K562 (cell line): ENCODE data around the gene SMOC2. TPM values are rescaled to one million over a fixed set of nuclear protein-coding genes. Genes with fewer than 3 reads are reported as not detected.

Source experiments
- ATAC-seq: fragments of 200-7000 bp; cut with Tn5 transposase; 3 replicates; pipeline ENCODE4 v1.9.1; 2020; ENCODE audit warnings: moderate library complexity
- BruUV-seq: library from RNA; stranded (reverse); fragments of 400-500 nt; replicated peaks from 2 replicates; lab custom pipeline; 2021; lab: Mats Ljungman, UMichigan
- CTCF ChIA-PET: fragments of 300-600 bp; formaldehyde crosslinking; extraction: SDS; loops from one replicate; lab custom pipeline; 2021; ENCODE audit warnings: low intra/inter-chr PET ratio; lab: Yijun Ruan, JAX
- POLR2A ChIA-PET: fragments of 300-600, 350-650 bp; sonication (Branson Sonifier 250); formaldehyde crosslinking; extraction: SDS; loops from one replicate; lab custom pipeline; 2021; ENCODE audit warnings: antibody characterized with exemption, inconsistent platforms; lab: Yijun Ruan, JAX
- DNase-seq, 4 experiments: peaks; one replicate each; pipeline versions ENCODE4 v3.0.0 to v3.0.0-alpha.2; 2011 to 2018; ENCODE audit warnings: low spot score in 3 of 4, mixed read lengths in 3 of 4; ENCODE audit errors: extremely low read depth in 1 of 4
- FAIRE-seq: peaks from 2 replicates; lab custom pipeline; 2011; peaks lifted over from hg19 to GRCh38; lab: Jason Lieb, UNC
- H2AFZ ChIP-seq: 2 replicates; pipeline ENCODE4 v1.6.0; 2011; ENCODE audit warnings: low read depth, low read length, control low read depth, inconsistent platforms
- H3K27ac ChIP-seq: fragments of 200-600 bp; 3 replicates; pipeline ENCODE4 v1.8.0; 2011; ENCODE audit warnings: low read depth, mild to moderate bottlenecking, control low read depth, inconsistent platforms, low read length, moderate library complexity, mixed read lengths; ENCODE audit errors: extremely low read depth
- H3K27me3 ChIP-seq, 2 experiments: fragments of 300-600 bp in 1 of 2; 2 replicates in 1 of 2; 3 replicates in 1 of 2; pipeline versions ENCODE4 v1.6.0 to v1.8.0; 2011; ENCODE audit warnings: inconsistent platforms in 2 of 2, low read length in 2 of 2, mild to moderate bottlenecking in 1 of 2, mixed read lengths in 1 of 2, moderate library complexity in 1 of 2; ENCODE audit not compliant: control insufficient read depth in 2 of 2, insufficient read depth in 2 of 2
- H3K36me3 ChIP-seq: fragments of 300-600 bp; 3 replicates; pipeline ENCODE4 v1.8.0; 2011; ENCODE audit warnings: mild to moderate bottlenecking, low read length, inconsistent platforms; ENCODE audit not compliant: control insufficient read depth, insufficient read depth
- H3K4me1 ChIP-seq, 2 experiments: fragments of 200-600 bp in 1 of 2; replicated peaks in 1 of 2; 2 replicates in 1 of 2; 3 replicates in 1 of 2; pipeline versions ENCODE4 v1.5.1 to v1.8.0; 2011; ENCODE audit warnings: inconsistent platforms in 2 of 2, low read length in 2 of 2, mild to moderate bottlenecking in 1 of 2, mixed read lengths in 1 of 2, moderate library complexity in 1 of 2; ENCODE audit not compliant: control insufficient read depth in 2 of 2, insufficient read depth in 2 of 2
- H3K4me2 ChIP-seq: 2 replicates; pipeline ENCODE4 v1.6.1; 2011; ENCODE audit warnings: low read length, control low read depth, inconsistent platforms, mixed read lengths; ENCODE audit not compliant: insufficient read depth
- H3K4me3 ChIP-seq: fragments of 200-600 bp; sonication (generic), shearing (Covaris generic); 2 replicates; pipeline ENCODE4 v1.5.1; 2016; ENCODE audit warnings: control low read depth, inconsistent platforms
- H3K79me2 ChIP-seq: fragments of 200-600 bp; 3 replicates; pipeline ENCODE4 v1.8.0; 2011; ENCODE audit warnings: low read length, inconsistent platforms; ENCODE audit not compliant: control insufficient read depth, insufficient read depth
- H3K9ac ChIP-seq, 2 experiments: 2 replicates each; pipeline versions ENCODE4 v1.6.0 to v1.6.1; 2011; ENCODE audit warnings: low read depth in 2 of 2, low read length in 2 of 2, control low read depth in 1 of 2, inconsistent platforms in 1 of 2, mild to moderate bottlenecking in 1 of 2, mixed read lengths in 1 of 2; ENCODE audit not compliant: insufficient read depth in 1 of 2
- H3K9me1 ChIP-seq: one replicate; pipeline ENCODE4 v1.6.0; 2011; ENCODE audit warnings: inconsistent platforms, mild to moderate bottlenecking, low read length, moderate library complexity; ENCODE audit not compliant: control insufficient read depth, insufficient read depth
- H3K9me3 ChIP-seq: replicated peaks from 2 replicates; pipeline ENCODE4 v1.5.1; 2011; ENCODE audit warnings: low read depth, low read length, inconsistent platforms; ENCODE audit not compliant: control insufficient read depth, insufficient read depth
- H4K20me1 ChIP-seq: replicated peaks from 2 replicates; pipeline ENCODE4 v1.6.1; 2011; ENCODE audit warnings: low read length, inconsistent platforms, mixed read lengths; ENCODE audit not compliant: control insufficient read depth, insufficient read depth
- CBFA2T2 ChIP-seq: fragments of 450-650 bp; conservative IDR thresholded peaks from 2 replicates; pipeline ENCODE4 v1.6.1; 2017; ENCODE audit warnings: mild to moderate bottlenecking
- HOXB6 ChIP-seq: fragments of 250-450 bp; sonication (Bioruptor Pico); IDR thresholded peaks from 2 replicates; pipeline ENCODE4 v1.5.1; 2022; ENCODE audit warnings: mild to moderate bottlenecking, borderline replicate concordance
- KDM2B ChIP-seq: fragments of 250-450 bp; sonication (Bioruptor Pico); IDR thresholded peaks from 2 replicates; pipeline ENCODE4 v1.8.0; 2021; ENCODE audit warnings: mild to moderate bottlenecking, moderate library complexity
- L3MBTL2 ChIP-seq: fragments of 450-650 bp; IDR thresholded peaks from 2 replicates; pipeline ENCODE4 v1.6.1; 2016; ENCODE audit warnings: mild to moderate bottlenecking, moderate library complexity
- POU5F1 ChIP-seq: fragments of 150-350 bp; IDR thresholded peaks from 2 replicates; pipeline ENCODE4 v1.6.1; 2014; ENCODE audit warnings: borderline replicate concordance, low read length, low read depth, mild to moderate bottlenecking; ENCODE audit not compliant: partially characterized antibody
- THAP7 ChIP-seq: fragments of 250-450 bp; sonication (Bioruptor Pico); IDR thresholded peaks from 2 replicates; pipeline ENCODE4 v1.5.0; 2021
- ZNF3 ChIP-seq: fragments of 250-450 bp; sonication (Bioruptor Pico); IDR thresholded peaks from 2 replicates; pipeline ENCODE4 v1.5.0; 2021; ENCODE audit warnings: mild to moderate bottlenecking, moderate library complexity
- ZNF668 ChIP-seq: fragments of 250-450 bp; sonication (Bioruptor Pico); IDR thresholded peaks from 2 replicates; pipeline ENCODE4 v1.8.0; 2022; ENCODE audit warnings: mild to moderate bottlenecking, inconsistent platforms
- WGBS: fragments of 100-300 bp; shearing (Covaris generic); methylation state at CpG from one replicate; pipeline ENCODE4 v1.1.6; 2016; ENCODE audit warnings: low coverage, mixed read lengths; ENCODE audit not compliant: insufficient coverage; ENCODE audit errors: missing lambda C conversion rate; 5-methylcytosine and 5-hydroxymethylcytosine counted together
- in situ Hi-C: fragments of 300-500 bp; cut with MboI; formaldehyde crosslinking; loops from 4 replicates; pipeline ENCODE4 v1.15.0; 2018; ENCODE audit warnings: inconsistent platforms, mixed read lengths
- intact Hi-C: fragments of 100-400 bp; cut with micrococcal nuclease; formaldehyde crosslinking; loops from 2 replicates; pipeline ENCODE4 v1.14.2; 2022
- polyA plus RNA-seq, 8 experiments: library from polyadenylated mRNA; depleted of rRNA in 4 of 8; stranded (reverse) in 5 of 8; unstranded in 3 of 8; fragments of >200 nt; fragmentation: Nextera tagmentation in 2 of 8; fragmentation: Illumina TruSeq in 1 of 8; extraction: Ambion mirVana in 2 of 8; extraction: Trizol in 1 of 8; gene quantifications; 2 replicates each; pipeline versions ENCODE4 v1.2.1 to v1.2.3, GENCODE V29; 2011 to 2014; ENCODE audit warnings: inconsistent platforms in 1 of 8, missing spikeins in 1 of 8
- total RNA-seq, 7 experiments: library from RNA; depleted of rRNA in 6 of 7; stranded (reverse); fragments of >200 nt in 6 of 7; fragmentation: Illumina TruSeq in 2 of 7; extraction: Trizol in 2 of 7; gene quantifications; 2 replicates each; pipeline versions ENCODE4 v1.2.1 to v1.2.3, GENCODE V29; 2011 to 2021; ENCODE audit warnings: low replicate concordance in 1 of 7

The SMOC2 gene
- total and polyA plus RNA-seq, 9 of the 15 experiments (the other 6 are each of a cell fraction or from before 2014, with no cell fraction given), result 0.45 to 2.3 (median 1.1) TPM

GRCh38 chr6:168650671-168651111 is 209.7 kb downstream of the SMOC2 start:
- Histone ChIP-seq H3K79me2 (no peaks in the 10 kb centered on the region), H3K9me1 (no peaks in the 10 kb centered on the region), H3K9ac (no peak overlapping the region), H3K27ac (no peak overlapping the region), H3K4me3 (no peak overlapping the region), H2AFZ (no peak overlapping the region), H3K36me3 (no peaks in the 10 kb centered on the region), H3K4me2 (no peak overlapping the region), H3K9me3 (no peaks in the 10 kb centered on the region; the same call in 1 of the 2 replicates), H3K4me1 (no peaks in the 10 kb centered on the region), H3K27me3 (peaks cover 10 to 49% of the 10 kb centered on the region in 2 experiments; a peak in 4 of 5 replicates), H4K20me1 (no peaks in the 10 kb centered on the region; the same call in 1 of the 2 replicates)
- TF ChIP-seq HOXB6 (CRISPR knock-in tag) (no peak), KDM2B (CRISPR knock-in tag) (no peak), THAP7 (no peak), POU5F1 (no peak), CBFA2T2 (no peak), ZNF3 (CRISPR knock-in tag) (no peak), L3MBTL2 (no peak), ZNF668 (CRISPR knock-in tag) (no peak)
- POLR2A ChIA-PET, result no interaction called here
- WGBS, result 12% methylated on average over 15 of the region's 15 CpGs
- FAIRE-seq (no peak), ATAC-seq (no peak), DNase-seq (no peak)
- CTCF ChIA-PET, result no interaction called here
- in situ Hi-C loops, result no loop called here
- no TSS peak for BruUV-seq
- intact Hi-C loops, result no loop called here
